Neural cell (in vitro differentiated cells): ENCODE measurements around the gene TMEM43.

ENCODE experiments used
- CTCF ChIP-seq: fragments of 450-650 bp; IDR thresholded peaks from 2 replicates; pipeline ENCODE4 v1.5.1; 2014; ENCODE audit warnings: antibody characterized with exemption, mild to moderate bottlenecking, moderate library complexity; ENCODE audit not compliant: poor library complexity, severe bottlenecking
- EP300 ChIP-seq: fragments of 450-650 bp; conservative IDR thresholded peaks from 2 replicates; pipeline ENCODE4 v1.6.1; 2014; ENCODE audit warnings: antibody characterized with exemption, mild to moderate bottlenecking, moderate library complexity; ENCODE audit not compliant: poor library complexity, severe bottlenecking
- EZH2 ChIP-seq: fragments of 200-600, 300-800 bp; shearing (Covaris generic), sonication (generic); IDR thresholded peaks from 2 replicates; pipeline ENCODE4 v1.6.1; 2014; ENCODE audit warnings: antibody characterized with exemption, low read length, borderline replicate concordance, mild to moderate bottlenecking; ENCODE audit not compliant: insufficient read depth, poor library complexity, severe bottlenecking
- POLR2AphosphoS5 ChIP-seq: IDR thresholded peaks from 2 replicates; pipeline ENCODE4 v1.6.1; 2012
- RAD21 ChIP-seq: fragments of 450-650 bp; conservative IDR thresholded peaks from 2 replicates; pipeline ENCODE4 v1.6.1; 2014; ENCODE audit warnings: antibody characterized with exemption, mild to moderate bottlenecking, moderate library complexity
- TF ChIP-seq, protein P1 (sequence below): IDR thresholded peaks from 2 replicates; pipeline ENCODE4 v1.6.1; 2012; ENCODE audit warnings: borderline replicate concordance

DNA sequence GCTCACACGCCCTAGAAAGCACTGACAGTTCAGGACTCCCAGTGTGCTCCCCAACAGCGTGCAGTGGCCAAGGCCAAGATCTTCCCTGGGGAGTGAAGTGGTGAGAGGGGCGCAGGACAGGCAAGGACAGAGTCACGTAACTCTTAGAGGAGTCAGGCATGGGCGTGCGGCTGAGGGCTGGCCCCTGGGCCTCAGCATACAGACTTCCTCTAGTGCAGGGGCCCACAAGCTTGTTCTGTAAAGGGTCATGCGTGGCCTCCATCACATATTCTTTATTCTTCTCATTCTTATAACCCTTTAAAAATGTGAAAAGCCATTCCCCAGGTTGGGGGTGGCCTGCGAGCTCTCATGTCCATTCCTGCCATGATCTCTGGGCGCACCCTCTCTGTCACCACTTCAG lies 25.2 kb downstream of the TMEM43 start:
- TF ChIP-seq POLR2AphosphoS5 (no peak), CTCF (no peak), EZH2 (no peak), RAD21 (no peak), EP300 (no peak)
- TF ChIP-seq, protein P1, sequence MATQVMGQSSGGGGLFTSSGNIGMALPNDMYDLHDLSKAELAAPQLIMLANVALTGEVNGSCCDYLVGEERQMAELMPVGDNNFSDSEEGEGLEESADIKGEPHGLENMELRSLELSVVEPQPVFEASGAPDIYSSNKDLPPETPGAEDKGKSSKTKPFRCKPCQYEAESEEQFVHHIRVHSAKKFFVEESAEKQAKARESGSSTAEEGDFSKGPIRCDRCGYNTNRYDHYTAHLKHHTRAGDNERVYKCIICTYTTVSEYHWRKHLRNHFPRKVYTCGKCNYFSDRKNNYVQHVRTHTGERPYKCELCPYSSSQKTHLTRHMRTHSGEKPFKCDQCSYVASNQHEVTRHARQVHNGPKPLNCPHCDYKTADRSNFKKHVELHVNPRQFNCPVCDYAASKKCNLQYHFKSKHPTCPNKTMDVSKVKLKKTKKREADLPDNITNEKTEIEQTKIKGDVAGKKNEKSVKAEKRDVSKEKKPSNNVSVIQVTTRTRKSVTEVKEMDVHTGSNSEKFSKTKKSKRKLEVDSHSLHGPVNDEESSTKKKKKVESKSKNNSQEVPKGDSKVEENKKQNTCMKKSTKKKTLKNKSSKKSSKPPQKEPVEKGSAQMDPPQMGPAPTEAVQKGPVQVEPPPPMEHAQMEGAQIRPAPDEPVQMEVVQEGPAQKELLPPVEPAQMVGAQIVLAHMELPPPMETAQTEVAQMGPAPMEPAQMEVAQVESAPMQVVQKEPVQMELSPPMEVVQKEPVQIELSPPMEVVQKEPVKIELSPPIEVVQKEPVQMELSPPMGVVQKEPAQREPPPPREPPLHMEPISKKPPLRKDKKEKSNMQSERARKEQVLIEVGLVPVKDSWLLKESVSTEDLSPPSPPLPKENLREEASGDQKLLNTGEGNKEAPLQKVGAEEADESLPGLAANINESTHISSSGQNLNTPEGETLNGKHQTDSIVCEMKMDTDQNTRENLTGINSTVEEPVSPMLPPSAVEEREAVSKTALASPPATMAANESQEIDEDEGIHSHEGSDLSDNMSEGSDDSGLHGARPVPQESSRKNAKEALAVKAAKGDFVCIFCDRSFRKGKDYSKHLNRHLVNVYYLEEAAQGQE = no peak
